Measurements from ENCODE around the gene PCSK2.

The PCSK2 gene

GRCh38 chr20:17505636-17506517, 279.0 kb downstream of the PCSK2 start:
- DNase-seq (ENCODE audit: low spot score): peak; percentile 70

- DNase-seq (ENCODE audit: low spot score): no peak
Observed at GRCh38 chr20:17507032-17507431, 280.2 kb downstream of the PCSK2 start.

GRCh38 chr20:17507531-17507930, 280.7 kb downstream of the PCSK2 start:
- no peak for DNase-seq (ENCODE audit: low spot score)

GRCh38 chr20:17508756-17509155, 281.9 kb downstream of the PCSK2 start:
- DNase-seq (ENCODE audit: low spot score): no peak

GRCh38 chr20:17510548-17510947, 283.7 kb downstream of the PCSK2 start:
- no peak for DNase-seq (ENCODE audit: low spot score)

GRCh38 chr20:17511401-17511800, 284.6 kb downstream of the PCSK2 start:
- no peak for DNase-seq (ENCODE audit: low spot score)

GRCh38 chr20:17513939-17514338, 287.1 kb downstream of the PCSK2 start:
- DNase-seq (ENCODE audit: low spot score): no peak

- DNase-seq (ENCODE audit: low spot score): no peak
Observed at GRCh38 chr20:17515053-17515452, 288.2 kb downstream of the PCSK2 start.

GRCh38 chr20:17518339-17519052, 291.7 kb downstream of the PCSK2 start:
- DNase-seq (ENCODE audit: low spot score): no peak

GRCh38 chr20:17519606-17520285, 292.9 kb downstream of the PCSK2 start:
- no peak for DNase-seq (ENCODE audit: low spot score)

GRCh38 chr20:17520583-17520982, 293.7 kb downstream of the PCSK2 start:
- peak; percentile 72 for DNase-seq (ENCODE audit: low spot score)

- no peak for DNase-seq (ENCODE audit: low spot score)
Observed at GRCh38 chr20:17522528-17522927, 295.7 kb downstream of the PCSK2 start.

- no peak for DNase-seq (ENCODE audit: low spot score)
Observed at GRCh38 chr20:17523326-17523725, 296.5 kb downstream of the PCSK2 start.

- DNase-seq (ENCODE audit: low spot score): no peak
Observed at GRCh38 chr20:17524560-17524959, 297.7 kb downstream of the PCSK2 start.

GRCh38 chr20:17525132-17525531, 298.3 kb downstream of the PCSK2 start:
- no peak for DNase-seq (ENCODE audit: low spot score)

GRCh38 chr20:17525650-17526049, 298.8 kb downstream of the PCSK2 start:
- no peak for DNase-seq (ENCODE audit: low spot score)

GRCh38 chr20:17529586-17529985, 302.7 kb downstream of the PCSK2 start:
- DNase-seq (ENCODE audit: low spot score): no peak

- no peak for DNase-seq (ENCODE audit: low spot score)
Observed at GRCh38 chr20:17530153-17530552, 303.3 kb downstream of the PCSK2 start.

- no peak for DNase-seq (ENCODE audit: low spot score)
Observed at GRCh38 chr20:17530716-17531664, 304.1 kb downstream of the PCSK2 start, which contains the start of gene BFSP1. Gene BFSP1, minus strand, starts transcription at chr20:17531379. Its CDS starts 50 bp downstream, at chr20:17531329.

- no peak for DNase-seq (ENCODE audit: low spot score)
Observed at GRCh38 chr20:17531665-17532025, 304.8 kb downstream of the PCSK2 start.

GRCh38 chr20:17533396-17533795, 306.6 kb downstream of the PCSK2 start:
- peak; percentile 80 for DNase-seq (ENCODE audit: low spot score)

GRCh38 chr20:17534077-17534476, 307.2 kb downstream of the PCSK2 start:
- no peak for DNase-seq (ENCODE audit: low spot score)

Measured in COLO829 (cell line).